Smooth muscle cell (in vitro differentiated cells): ENCODE data around the gene ASMTL. TPM values are rescaled to one million over a fixed set of nuclear protein-coding genes. Genes with fewer than 3 reads are reported as not detected.
"Not testable (repeated sequence)": the region's sequence is repeated elsewhere in the genome, so short reads cannot be mapped to it uniquely, and the experiment has no call there.

Source experiments
- DNase-seq: peaks from one replicate; lab custom pipeline; 2025; ENCODE audit not compliant: unreplicated experiment; lab: John Stamatoyannopoulos, UW
- H2AFZ ChIP-seq: fragments of 200-600 bp; sonication (generic); 2 replicates; pipeline ENCODE4 v1.6.0; 2016; ENCODE audit warnings: antibody characterized with exemption, low read depth, mild to moderate bottlenecking
- H3F3A ChIP-seq: fragments of 200-600 bp; sonication (generic); 2 replicates; pipeline ENCODE4 v1.6.0; 2017; ENCODE audit warnings: antibody characterized with exemption, low read depth
- H3K27ac ChIP-seq: fragments of 200-600 bp; sonication (generic); 2 replicates; pipeline ENCODE4 v1.5.1; 2016; ENCODE audit warnings: low read depth, mild to moderate bottlenecking
- H3K27me3 ChIP-seq: fragments of 200-600 bp; sonication (generic); 2 replicates; pipeline ENCODE4 v1.6.1; 2016; ENCODE audit warnings: low read depth, mild to moderate bottlenecking
- H3K36me3 ChIP-seq: fragments of 200-600 bp; sonication (generic); 2 replicates; pipeline ENCODE4 v1.5.1; 2016; ENCODE audit warnings: low read depth
- H3K4me1 ChIP-seq: fragments of 200-600 bp; sonication (generic); 2 replicates; pipeline ENCODE4 v1.5.1; 2016; ENCODE audit warnings: low read depth
- H3K4me2 ChIP-seq: fragments of 200-600 bp; sonication (generic); 2 replicates; pipeline ENCODE4 v1.6.0; 2016; ENCODE audit warnings: mild to moderate bottlenecking
- H3K4me3 ChIP-seq: fragments of 200-600 bp; sonication (generic); 2 replicates; pipeline ENCODE4 v1.5.1; 2016; ENCODE audit warnings: mild to moderate bottlenecking
- H3K79me2 ChIP-seq: fragments of 200-600 bp; sonication (generic); 2 replicates; pipeline ENCODE4 v1.6.0; 2016; ENCODE audit warnings: low read depth, mild to moderate bottlenecking
- H3K9ac ChIP-seq: fragments of 200-600 bp; sonication (generic); 2 replicates; pipeline ENCODE4 v1.6.0; 2016; ENCODE audit warnings: low read depth
- H3K9me3 ChIP-seq: fragments of 200-600 bp; sonication (generic); replicated peaks from 2 replicates; pipeline ENCODE4 v1.5.1; 2016; ENCODE audit warnings: low read depth
- H4K20me1 ChIP-seq: fragments of 200-600 bp; sonication (generic); 2 replicates; pipeline ENCODE4 v1.6.0; 2016; ENCODE audit warnings: low read depth
- WGBS: methylation state at CpG from one replicate; pipeline ENCODE4 v1.1.7; 2016; ENCODE audit warnings: low lambda C conversion rate; 5-methylcytosine and 5-hydroxymethylcytosine counted together
- polyA plus RNA-seq: library from polyadenylated mRNA; unstranded; fragments of >200 nt; fragmentation: Nextera tagmentation; extraction: Ambion mirVana; gene quantifications from 2 replicates; pipeline ENCODE4 v1.2.1, GENCODE V29; 2016
- total RNA-seq: library from RNA; depleted of rRNA; stranded (reverse); fragments of >200 nt; gene quantifications from 2 replicates; pipeline ENCODE4 v1.2.3, GENCODE V29; 2014
- TF ChIP-seq, protein P1 (sequence below): fragments of 200-600 bp; sonication (generic); IDR thresholded peaks from 2 replicates; pipeline ENCODE4 v1.5.1; 2017; ENCODE audit warnings: borderline replicate concordance, mild to moderate bottlenecking, antibody characterized with exemption; ENCODE audit not compliant: insufficient read depth, poor library complexity, severe bottlenecking

ASMTL gene
- total and polyA plus RNA-seq, 2 experiments from 2014 or later = 20.0 to 50.5 TPM

DNA sequence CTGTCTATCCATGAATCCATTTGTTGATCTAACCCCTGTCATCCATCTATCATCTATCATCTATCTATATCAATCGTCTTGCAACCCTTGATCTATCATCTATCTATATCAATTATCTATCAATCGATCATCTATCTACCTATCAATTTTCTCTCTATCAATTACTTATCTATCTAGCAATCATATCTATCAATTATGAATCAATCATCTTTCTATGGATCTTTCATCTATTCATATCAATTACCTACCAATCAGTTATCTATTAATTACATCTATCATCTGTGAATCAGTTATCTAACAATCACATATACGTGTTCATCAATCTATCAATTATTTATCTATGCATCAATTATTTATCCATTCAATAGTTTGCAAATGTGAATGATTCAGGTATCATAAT is 24.5 kb upstream of the ASMTL start:
- DNase-seq = no peak
- H3K79me2 ChIP-seq = no peaks in the 10 kb centered on the region
- no peaks in the 10 kb centered on the region for H3K27me3 ChIP-seq
- H3F3A ChIP-seq = no peaks in the 10 kb centered on the region
- H3K36me3 ChIP-seq = no peaks in the 10 kb centered on the region
- 63% methylated on average over 3 of the region's 3 CpGs for WGBS
- no peaks in the 10 kb centered on the region for H4K20me1 ChIP-seq
- no peak overlapping the region for H3K27ac ChIP-seq
- H3K4me3 ChIP-seq = no peak overlapping the region
- H3K9me3 ChIP-seq = no peaks in the 10 kb centered on the region
- no peak overlapping the region for H3K4me2 ChIP-seq
- TF ChIP-seq, protein P1, sequence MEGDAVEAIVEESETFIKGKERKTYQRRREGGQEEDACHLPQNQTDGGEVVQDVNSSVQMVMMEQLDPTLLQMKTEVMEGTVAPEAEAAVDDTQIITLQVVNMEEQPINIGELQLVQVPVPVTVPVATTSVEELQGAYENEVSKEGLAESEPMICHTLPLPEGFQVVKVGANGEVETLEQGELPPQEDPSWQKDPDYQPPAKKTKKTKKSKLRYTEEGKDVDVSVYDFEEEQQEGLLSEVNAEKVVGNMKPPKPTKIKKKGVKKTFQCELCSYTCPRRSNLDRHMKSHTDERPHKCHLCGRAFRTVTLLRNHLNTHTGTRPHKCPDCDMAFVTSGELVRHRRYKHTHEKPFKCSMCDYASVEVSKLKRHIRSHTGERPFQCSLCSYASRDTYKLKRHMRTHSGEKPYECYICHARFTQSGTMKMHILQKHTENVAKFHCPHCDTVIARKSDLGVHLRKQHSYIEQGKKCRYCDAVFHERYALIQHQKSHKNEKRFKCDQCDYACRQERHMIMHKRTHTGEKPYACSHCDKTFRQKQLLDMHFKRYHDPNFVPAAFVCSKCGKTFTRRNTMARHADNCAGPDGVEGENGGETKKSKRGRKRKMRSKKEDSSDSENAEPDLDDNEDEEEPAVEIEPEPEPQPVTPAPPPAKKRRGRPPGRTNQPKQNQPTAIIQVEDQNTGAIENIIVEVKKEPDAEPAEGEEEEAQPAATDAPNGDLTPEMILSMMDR = no peak
- H3K4me1 ChIP-seq = no peaks in the 10 kb centered on the region
- no peak overlapping the region for H3K9ac ChIP-seq
- no peak overlapping the region for H2AFZ ChIP-seq

DNA sequence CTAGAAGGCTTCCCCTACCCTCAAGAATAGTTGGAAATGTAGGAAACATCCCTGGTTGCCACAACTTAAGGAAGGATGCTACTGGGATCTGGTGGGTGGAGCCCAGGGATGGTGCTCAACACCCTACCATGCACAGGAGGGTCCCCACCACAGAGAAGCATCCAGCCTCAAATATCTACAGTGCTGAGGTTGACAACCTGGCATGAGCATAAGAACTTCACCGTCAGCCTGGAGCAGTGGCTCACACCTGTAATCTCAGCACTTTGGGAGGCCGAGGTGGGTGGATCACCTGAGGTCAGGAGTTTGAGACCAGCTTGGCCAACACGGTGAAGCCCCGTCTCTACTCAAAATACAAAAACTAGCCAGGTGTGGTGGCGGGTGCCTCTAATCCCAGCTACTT is 24.0 kb upstream of the ASMTL start:
- Histone ChIP-seq H3F3A (no peaks in the 10 kb centered on the region), H3K36me3 (no peaks in the 10 kb centered on the region), H3K27ac (no peak overlapping the region), H3K9ac (no peak overlapping the region), H3K9me3 (no peaks in the 10 kb centered on the region), H4K20me1 (no peaks in the 10 kb centered on the region), H3K27me3 (no peaks in the 10 kb centered on the region), H3K79me2 (no peaks in the 10 kb centered on the region), H3K4me1 (no peaks in the 10 kb centered on the region), H2AFZ (no peak overlapping the region), H3K4me3 (no peak overlapping the region), H3K4me2 (no peak overlapping the region)
- WGBS = 95% methylated on average over 5 of the region's 5 CpGs
- TF ChIP-seq, protein P1 = no peak
- no peak for DNase-seq

DNA sequence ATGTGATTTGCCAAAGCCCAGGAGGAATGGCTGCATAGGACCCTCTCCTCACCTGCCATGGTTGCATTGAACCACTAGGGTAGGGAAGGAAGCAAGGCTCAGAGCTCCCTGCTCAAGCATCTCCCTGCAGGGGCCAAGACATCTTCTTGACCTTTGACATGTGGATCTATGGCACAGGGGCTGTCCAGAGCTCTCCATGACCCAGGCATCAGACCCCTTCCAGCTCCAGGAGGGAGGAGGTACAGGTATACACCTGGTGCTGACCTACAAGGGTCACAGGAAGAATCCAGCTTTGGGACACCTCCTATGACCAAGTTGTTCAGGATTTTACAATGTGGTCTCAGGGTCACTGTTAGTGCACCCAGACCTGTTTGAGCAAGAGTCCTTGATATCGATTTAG is 23.2 kb upstream of the ASMTL start:
- Histone ChIP-seq H3K4me1 (no peaks in the 10 kb centered on the region), H3F3A (no peaks in the 10 kb centered on the region), H3K4me3 (no peak overlapping the region), H2AFZ (no peak overlapping the region), H3K27ac (no peak overlapping the region), H3K27me3 (no peaks in the 10 kb centered on the region), H3K36me3 (no peaks in the 10 kb centered on the region), H3K4me2 (no peak overlapping the region), H3K79me2 (no peaks in the 10 kb centered on the region), H3K9me3 (no peaks in the 10 kb centered on the region), H4K20me1 (no peaks in the 10 kb centered on the region), H3K9ac (no peak overlapping the region)
- DNase-seq = no peak
- TF ChIP-seq, protein P1 = no peak
- 100% methylated on average over 1 of the region's 1 CpG for WGBS

DNA sequence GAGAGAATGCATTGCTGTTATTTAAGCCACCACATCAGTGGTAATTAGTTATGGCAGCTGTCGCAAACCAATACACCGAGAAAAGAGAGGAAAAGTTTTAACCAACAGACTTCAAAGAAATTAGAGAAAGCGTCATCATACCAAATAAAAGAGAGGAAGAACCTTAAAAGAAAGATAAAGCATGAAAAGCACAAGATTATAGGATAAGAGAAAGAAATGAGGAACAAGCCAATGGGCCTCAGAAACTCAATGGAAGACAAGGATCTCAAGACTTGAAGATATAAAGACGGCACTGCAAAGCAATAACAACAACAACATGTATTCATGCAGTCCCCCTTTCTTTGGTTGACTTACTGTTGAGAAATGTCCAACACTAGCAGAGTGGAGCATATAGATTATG is 22.8 kb upstream of the ASMTL start:
- no peak overlapping the region for H3K4me2 ChIP-seq
- H3K4me1 ChIP-seq = no peaks in the 10 kb centered on the region
- WGBS = 91% methylated on average over 4 of the region's 4 CpGs
- H3K9ac ChIP-seq = no peak overlapping the region
- no peak overlapping the region for H3K4me3 ChIP-seq
- H3K79me2 ChIP-seq = no peaks in the 10 kb centered on the region
- H3K27ac ChIP-seq = no peak overlapping the region
- DNase-seq = no peak
- TF ChIP-seq, protein P1 = no peak
- H4K20me1 ChIP-seq = no peaks in the 10 kb centered on the region
- no peaks in the 10 kb centered on the region for H3K36me3 ChIP-seq
- no peak overlapping the region for H2AFZ ChIP-seq
- no peaks in the 10 kb centered on the region for H3F3A ChIP-seq
- no peaks in the 10 kb centered on the region for H3K27me3 ChIP-seq
- H3K9me3 ChIP-seq = no peaks in the 10 kb centered on the region

DNA sequence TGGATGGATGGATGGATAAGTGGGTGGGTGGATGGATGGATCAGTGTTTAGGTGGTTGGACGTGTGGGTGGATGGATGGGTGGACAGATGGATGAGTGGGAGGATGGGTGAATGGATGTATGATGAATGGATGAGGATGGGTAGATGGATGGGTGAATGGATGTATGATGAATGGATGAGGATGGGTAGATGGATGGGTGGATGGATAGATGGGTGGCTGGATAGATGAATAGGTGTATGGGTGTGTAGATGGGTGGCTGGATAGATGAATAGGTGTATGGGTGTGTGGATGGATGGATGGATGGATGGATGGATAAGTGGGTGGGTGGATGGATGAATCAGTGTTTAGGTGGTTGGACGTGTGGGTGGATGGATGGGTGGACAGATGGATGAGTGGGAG is 21.9 kb upstream of the ASMTL start:
- WGBS = 64% methylated on average over 2 of the region's 2 CpGs
- H3K4me2 ChIP-seq = not testable (repeated sequence)

More for the DNA sequence above, 21.9 kb upstream of the ASMTL start:
- H3K9ac ChIP-seq, DNase-seq, H3F3A ChIP-seq, H3K27me3 ChIP-seq, H2AFZ ChIP-seq, H4K20me1 ChIP-seq, H3K36me3 ChIP-seq, H3K79me2 ChIP-seq, H3K4me1 ChIP-seq, H3K27ac ChIP-seq, H3K9me3 ChIP-seq, H3K4me3 ChIP-seq: not testable (repeated sequence)
